ENCODE results near the gene MAB21L2.

MAB21L2 gene

DNA sequence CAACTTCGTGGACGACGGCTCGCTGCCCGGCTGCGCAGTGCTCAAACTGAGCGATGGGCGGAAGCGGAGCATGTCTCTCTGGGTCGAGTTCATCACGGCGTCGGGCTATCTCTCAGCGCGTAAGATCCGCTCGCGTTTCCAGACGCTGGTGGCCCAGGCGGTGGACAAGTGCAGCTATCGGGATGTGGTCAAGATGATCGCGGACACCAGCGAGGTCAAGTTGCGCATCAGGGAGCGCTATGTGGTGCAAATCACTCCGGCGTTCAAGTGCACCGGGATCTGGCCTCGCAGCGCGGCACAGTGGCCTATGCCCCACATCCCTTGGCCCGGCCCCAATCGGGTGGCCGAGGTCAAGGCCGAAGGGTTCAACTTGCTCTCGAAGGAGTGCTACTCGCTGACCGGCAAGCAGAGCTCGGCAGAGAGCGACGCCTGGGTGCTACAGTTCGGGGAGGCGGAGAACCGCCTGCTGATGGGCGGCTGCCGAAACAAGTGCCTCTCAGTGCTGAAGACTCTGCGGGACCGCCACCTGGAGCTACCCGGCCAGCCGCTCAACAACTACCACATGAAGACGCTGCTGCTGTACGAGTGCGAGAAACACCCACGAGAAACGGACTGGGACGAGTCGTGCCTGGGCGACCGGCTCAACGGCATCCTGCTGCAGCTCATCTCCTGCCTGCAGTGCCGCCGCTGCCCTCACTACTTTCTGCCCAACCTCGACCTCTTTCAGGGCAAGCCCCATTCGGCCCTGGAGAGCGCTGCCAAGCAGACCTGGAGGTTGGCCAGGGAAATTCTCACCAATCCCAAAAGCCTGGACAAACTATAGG is 1.5 kb downstream of the MAB21L2 start:
- Mint-ChIP-seq H3K4me1 (no peaks in the 10 kb centered on the region), H3K36me3 (peaks cover 46% of the 10 kb centered on the region), H3K9me3 (peaks cover 10% of the 10 kb centered on the region), H3K27ac (no peak overlapping the region), H3K27me3 (no peaks in the 10 kb centered on the region), H3K4me3 (no peak overlapping the region)
- CTCF ChIA-PET = no interaction called here
- DNase-seq = no peak

DNA sequence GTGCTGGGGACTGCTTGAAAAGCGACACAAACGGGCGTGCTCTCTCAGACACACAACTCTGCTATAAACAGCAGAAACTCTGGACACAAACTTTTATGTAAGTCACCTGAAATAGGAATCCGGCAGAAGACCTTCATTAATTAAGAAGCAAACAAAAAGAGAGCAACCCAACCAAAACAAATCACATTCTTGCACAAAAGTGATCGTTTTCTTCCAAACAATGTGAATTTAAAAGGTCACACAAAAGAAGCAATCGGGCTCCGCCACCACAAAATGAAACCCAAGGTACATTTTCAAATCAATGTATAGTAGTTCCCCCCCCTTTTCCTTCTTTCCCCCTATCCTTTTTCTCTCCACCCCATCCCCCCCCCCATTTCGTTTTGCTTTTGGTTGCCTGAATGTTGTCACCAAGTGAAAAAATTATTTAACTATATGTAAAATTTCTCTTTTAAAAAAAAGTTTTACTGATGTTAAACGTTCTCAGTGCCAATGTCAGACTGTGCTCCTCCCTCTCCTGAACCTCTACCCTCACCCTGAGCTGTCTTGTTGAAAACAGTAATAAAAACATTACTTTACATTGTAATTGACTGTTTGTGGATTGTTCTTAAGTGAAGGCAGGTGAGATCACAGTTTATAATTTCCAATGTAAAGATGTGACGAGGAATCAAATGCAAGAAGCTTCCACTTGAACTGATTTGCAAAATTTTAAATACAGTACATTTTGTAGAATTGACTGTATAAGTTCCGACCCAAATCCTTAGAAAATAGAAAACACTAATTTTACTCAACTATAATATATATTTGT is 2.4 kb downstream of the MAB21L2 start:
- H3K4me3 Mint-ChIP-seq = no peak overlapping the region
- peaks cover 42% of the 10 kb centered on the region for H3K36me3 Mint-ChIP-seq
- H3K9me3 Mint-ChIP-seq = peaks cover 10% of the 10 kb centered on the region
- H3K27me3 Mint-ChIP-seq = no peaks in the 10 kb centered on the region
- no peak for DNase-seq
- H3K4me1 Mint-ChIP-seq = no peaks in the 10 kb centered on the region
- CTCF ChIA-PET = no interaction called here
- no peak overlapping the region for H3K27ac Mint-ChIP-seq

DNA sequence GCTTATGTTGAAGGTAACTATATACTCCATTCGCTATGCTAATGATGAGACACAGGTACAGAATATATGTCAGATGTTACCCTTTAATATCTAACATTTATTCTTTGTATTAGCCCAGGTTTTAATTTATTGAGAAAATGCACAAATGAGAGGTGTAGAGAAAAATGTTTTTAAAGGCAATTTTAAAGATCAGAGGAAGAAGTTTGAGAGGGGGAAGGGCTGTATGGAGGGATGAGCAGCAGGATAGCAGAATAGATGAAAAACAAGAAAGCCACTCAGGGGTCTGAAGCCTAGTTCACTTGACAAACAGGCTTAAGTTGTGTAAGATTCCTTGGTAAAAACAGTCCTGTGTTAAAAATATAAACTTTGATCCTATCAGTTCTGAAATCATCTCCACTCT is 3.7 kb downstream of the MAB21L2 start:
- no peak for DNase-seq
- Mint-ChIP-seq H3K27me3 (no peaks in the 10 kb centered on the region), H3K4me3 (no peak overlapping the region), H3K9me3 (peaks cover 7% of the 10 kb centered on the region), H3K4me1 (no peaks in the 10 kb centered on the region), H3K36me3 (peaks cover 33% of the 10 kb centered on the region), H3K27ac (no peak overlapping the region)
- CTCF ChIA-PET = no interaction called here

DNA sequence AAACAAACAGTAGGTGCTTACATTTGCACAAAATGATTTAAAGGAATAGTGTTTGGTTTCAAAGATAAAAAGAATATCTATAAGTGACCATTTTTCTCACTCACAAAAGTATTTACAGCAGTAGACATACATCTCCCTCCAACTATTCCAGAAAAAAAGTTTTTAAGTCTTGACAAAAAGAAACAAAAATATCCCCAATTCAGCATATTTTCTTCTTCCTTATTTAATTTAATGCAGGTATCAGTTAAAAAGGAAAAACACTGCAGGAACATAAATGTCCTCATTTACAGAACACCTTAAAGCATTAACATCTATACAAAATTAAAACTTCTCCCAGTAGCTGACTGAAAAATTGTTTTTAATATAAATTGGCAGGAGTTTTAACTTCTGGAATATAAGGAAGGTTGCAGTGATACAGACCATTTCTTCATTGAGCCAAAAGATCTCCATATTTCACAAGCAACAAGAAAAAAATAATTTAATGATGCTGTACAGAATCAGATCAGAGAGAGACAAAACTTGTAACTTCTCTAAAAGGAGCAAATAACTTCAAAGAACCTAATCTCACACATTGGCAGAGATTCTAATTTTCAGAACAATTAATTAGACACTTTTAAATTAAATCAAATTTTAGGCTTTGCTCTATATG is 4.3 kb downstream of the MAB21L2 start:
- Mint-ChIP-seq H3K27ac (no peak overlapping the region), H3K4me1 (no peaks in the 10 kb centered on the region), H3K9me3 (peaks cover 7% of the 10 kb centered on the region), H3K27me3 (no peaks in the 10 kb centered on the region), H3K4me3 (no peak overlapping the region), H3K36me3 (peaks cover 32% of the 10 kb centered on the region)
- CTCF ChIA-PET = no interaction called here
- DNase-seq = no peak

DNA sequence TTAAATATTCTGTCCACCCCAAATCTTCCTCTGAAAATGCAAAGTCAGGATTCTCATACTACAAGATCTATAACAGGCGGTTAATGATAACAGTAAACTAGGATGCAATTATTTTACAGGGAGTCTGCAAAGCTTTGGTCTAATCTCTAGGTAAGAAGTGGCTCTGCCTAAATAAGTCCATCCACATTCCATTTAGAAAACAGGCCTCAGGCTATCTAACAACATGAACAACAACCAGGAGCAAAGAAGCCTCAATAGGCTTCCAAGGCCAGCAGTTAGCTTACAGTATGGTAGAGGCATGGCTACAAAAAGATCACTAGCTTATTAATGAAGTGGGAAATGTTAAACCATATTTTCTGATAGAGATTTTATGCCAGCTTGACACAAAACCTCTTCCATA is 6.4 kb downstream of the MAB21L2 start:
- Mint-ChIP-seq H3K36me3 (peaks cover 16% of the 10 kb centered on the region), H3K4me3 (no peak overlapping the region), H3K27me3 (no peaks in the 10 kb centered on the region), H3K4me1 (peaks cover 2% of the 10 kb centered on the region), H3K9me3 (no peaks in the 10 kb centered on the region), H3K27ac (no peak overlapping the region)
- DNase-seq = no peak
- CTCF ChIA-PET = no interaction called here

DNA sequence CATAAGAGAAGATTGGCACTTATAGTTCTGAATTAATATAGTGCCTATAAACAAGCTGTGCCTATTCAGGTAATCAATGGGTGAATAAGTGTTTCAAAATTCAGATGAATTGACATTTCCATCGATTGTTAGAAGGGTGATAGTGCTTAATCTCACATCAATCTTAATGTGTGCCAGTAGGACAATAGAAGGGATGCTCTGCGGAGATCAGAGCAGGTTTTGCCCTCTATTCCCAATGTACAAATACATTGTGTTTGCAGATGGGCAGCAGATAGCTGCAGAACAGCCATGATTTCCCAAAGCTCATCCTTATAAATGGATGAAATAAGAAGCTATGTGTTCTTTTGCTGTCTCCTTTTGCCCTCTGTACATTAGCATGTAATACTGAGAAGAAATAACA is 7.2 kb downstream of the MAB21L2 start:
- no peaks in the 10 kb centered on the region for H3K27me3 Mint-ChIP-seq
- H3K4me3 Mint-ChIP-seq = no peak overlapping the region
- DNase-seq = no peak
- CTCF ChIA-PET = no interaction called here
- peaks cover 2% of the 10 kb centered on the region for H3K4me1 Mint-ChIP-seq
- no peak overlapping the region for H3K27ac Mint-ChIP-seq
- peaks cover 7% of the 10 kb centered on the region for H3K36me3 Mint-ChIP-seq
- H3K9me3 Mint-ChIP-seq = no peaks in the 10 kb centered on the region

DNA sequence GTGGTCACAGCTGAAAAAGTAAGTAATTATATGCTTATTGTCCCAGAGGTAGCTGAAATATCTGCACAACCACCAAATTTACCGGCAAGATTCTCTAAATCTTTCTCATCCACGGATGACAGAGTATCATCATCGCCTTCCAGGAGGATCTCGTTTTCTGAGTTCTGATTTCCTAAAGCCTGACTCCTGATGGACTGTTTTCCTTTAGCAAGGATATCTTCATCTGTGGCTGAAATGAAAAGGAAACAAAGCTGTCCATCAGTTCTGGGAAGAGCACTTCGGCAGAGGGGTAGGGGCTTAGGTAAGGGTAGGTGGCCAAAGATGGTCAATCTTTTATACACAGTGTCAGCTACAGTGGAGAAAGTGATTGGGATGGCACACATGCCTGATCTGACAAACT is 8.7 kb downstream of the MAB21L2 start:
- CTCF ChIA-PET = no interaction called here
- no peak overlapping the region for H3K27ac Mint-ChIP-seq
- H3K4me3 Mint-ChIP-seq = no peak overlapping the region
- no peaks in the 10 kb centered on the region for H3K9me3 Mint-ChIP-seq
- H3K4me1 Mint-ChIP-seq = peaks cover 2% of the 10 kb centered on the region
- no peak for DNase-seq
- peaks cover 4% of the 10 kb centered on the region for H3K36me3 Mint-ChIP-seq
- no peaks in the 10 kb centered on the region for H3K27me3 Mint-ChIP-seq

DNA sequence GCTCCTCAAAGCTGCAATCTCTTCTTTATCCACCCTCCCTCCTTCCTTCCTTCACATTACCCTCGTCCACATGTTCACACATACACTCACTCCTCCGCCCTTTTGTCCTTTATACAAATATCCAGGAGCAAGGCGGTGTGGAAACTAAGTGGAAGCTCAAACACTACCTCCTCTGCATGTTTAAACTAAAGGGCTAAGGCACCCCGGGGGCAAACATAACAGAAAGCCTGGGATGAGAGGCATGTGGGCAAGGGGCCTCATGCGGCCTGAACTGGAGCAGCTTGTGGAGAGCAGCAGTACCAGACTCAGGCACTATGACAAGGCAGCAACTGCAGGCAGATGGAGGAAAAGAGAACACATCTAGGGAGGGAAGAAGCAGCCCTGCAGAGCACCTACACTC is 9.5 kb downstream of the MAB21L2 start:
- peaks cover 2% of the 10 kb centered on the region for H3K4me1 Mint-ChIP-seq
- no peaks in the 10 kb centered on the region for H3K9me3 Mint-ChIP-seq
- DNase-seq = no peak
- H3K27ac Mint-ChIP-seq = no peak overlapping the region
- H3K4me3 Mint-ChIP-seq = no peak overlapping the region
- CTCF ChIA-PET = no interaction called here
- H3K36me3 Mint-ChIP-seq = peaks cover 3% of the 10 kb centered on the region
- no peaks in the 10 kb centered on the region for H3K27me3 Mint-ChIP-seq

DNA sequence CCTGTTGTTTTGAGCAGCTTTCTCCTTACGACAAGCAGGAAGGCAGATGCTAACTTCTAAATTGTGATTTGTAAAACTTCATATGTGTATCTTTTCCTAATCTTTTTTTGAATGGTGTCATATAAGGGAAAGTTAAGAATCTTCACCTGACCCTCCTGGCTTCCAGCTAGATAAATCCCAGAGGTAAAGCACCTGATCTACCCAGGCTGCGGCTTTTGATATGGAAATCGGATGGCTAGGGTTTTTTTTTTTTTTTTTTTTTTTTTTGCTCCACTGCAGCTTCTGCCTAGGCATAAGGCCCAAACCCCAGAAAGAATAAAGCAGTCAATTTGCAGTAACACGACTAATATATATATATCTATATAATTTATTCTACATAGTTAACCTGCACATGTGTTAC is 10.0 kb downstream of the MAB21L2 start:
- peaks cover 3% of the 10 kb centered on the region for H3K36me3 Mint-ChIP-seq
- H3K4me1 Mint-ChIP-seq = peaks cover 2% of the 10 kb centered on the region
- CTCF ChIA-PET = no interaction called here
- H3K27ac Mint-ChIP-seq = no peak overlapping the region
- no peak for DNase-seq
- no peaks in the 10 kb centered on the region for H3K27me3 Mint-ChIP-seq
- H3K9me3 Mint-ChIP-seq = no peaks in the 10 kb centered on the region
- H3K4me3 Mint-ChIP-seq = no peak overlapping the region

DNA sequence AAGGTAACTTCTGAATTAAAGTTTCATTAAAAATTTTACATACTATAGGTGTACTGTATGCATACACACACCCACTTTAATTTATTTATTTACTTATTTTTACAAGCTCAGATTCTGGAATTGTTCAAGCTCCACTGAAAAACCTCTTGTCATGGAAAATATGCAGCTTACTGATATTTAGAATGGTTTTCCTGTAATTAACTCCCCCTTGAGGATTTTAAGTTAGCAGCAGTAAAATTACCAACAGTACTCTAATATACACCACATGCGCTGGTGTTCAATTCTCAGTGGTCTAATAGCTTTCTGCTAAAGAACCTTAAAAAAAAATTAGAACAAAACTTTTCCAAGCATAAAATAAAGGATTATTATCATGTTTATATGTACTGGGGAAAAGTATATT is 12.0 kb downstream of the MAB21L2 start:
- DNase-seq = no peak
- Mint-ChIP-seq H3K4me1 (peaks cover 2% of the 10 kb centered on the region), H3K36me3 (peaks cover 8% of the 10 kb centered on the region), H3K4me3 (no peak overlapping the region), H3K9me3 (no peaks in the 10 kb centered on the region), H3K27ac (no peak overlapping the region), H3K27me3 (no peaks in the 10 kb centered on the region)
- CTCF ChIA-PET = no interaction called here

DNA sequence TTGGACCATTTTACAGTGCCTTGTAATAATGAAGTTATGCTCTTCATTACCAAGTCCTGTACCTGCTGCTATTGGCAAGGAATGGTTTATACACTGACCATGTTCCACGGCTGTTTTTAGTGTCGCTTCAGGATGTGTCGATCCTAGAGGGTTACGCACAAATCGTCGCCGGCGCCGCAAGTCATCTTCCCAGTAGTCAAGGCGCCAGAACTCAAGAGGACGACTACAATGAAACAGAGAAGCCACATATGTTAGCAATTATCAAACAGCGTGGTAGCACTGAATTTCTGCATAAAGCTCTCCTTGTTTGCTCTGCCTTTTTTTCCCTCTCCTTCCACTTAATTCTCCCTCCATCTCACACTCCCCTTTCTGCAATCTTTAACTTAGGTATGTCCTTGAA is 17.0 kb downstream of the MAB21L2 start:
- DNase-seq = no peak
- Mint-ChIP-seq H3K27me3 (no peaks in the 10 kb centered on the region), H3K36me3 (peaks cover 10% of the 10 kb centered on the region), H3K4me3 (no peak overlapping the region), H3K4me1 (no peaks in the 10 kb centered on the region), H3K27ac (no peak overlapping the region), H3K9me3 (no peaks in the 10 kb centered on the region)
- CTCF ChIA-PET = no interaction called here

DNA sequence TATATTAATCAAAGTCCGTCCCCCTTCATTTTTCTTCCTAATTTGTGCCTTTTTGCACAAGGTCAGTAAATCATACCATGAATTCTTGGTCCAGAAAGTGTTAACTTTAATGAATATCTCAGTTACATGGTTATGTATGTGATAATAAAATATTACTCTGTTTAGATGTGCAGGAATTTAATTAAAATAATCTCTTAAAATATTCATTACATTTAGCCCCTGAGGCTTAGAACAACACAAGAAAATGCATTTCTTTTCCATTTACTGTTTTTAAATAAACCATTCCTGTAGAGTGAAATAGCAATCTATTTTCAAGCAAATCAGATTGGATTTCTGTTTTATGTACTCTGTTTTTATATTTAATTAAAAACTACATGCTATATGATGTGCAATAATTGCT is 17.6 kb downstream of the MAB21L2 start:
- Mint-ChIP-seq H3K4me1 (no peaks in the 10 kb centered on the region), H3K9me3 (no peaks in the 10 kb centered on the region), H3K27me3 (no peaks in the 10 kb centered on the region), H3K27ac (no peak overlapping the region), H3K36me3 (peaks cover 10% of the 10 kb centered on the region), H3K4me3 (no peak overlapping the region)
- no peak for DNase-seq
- CTCF ChIA-PET = no interaction called here

DNA sequence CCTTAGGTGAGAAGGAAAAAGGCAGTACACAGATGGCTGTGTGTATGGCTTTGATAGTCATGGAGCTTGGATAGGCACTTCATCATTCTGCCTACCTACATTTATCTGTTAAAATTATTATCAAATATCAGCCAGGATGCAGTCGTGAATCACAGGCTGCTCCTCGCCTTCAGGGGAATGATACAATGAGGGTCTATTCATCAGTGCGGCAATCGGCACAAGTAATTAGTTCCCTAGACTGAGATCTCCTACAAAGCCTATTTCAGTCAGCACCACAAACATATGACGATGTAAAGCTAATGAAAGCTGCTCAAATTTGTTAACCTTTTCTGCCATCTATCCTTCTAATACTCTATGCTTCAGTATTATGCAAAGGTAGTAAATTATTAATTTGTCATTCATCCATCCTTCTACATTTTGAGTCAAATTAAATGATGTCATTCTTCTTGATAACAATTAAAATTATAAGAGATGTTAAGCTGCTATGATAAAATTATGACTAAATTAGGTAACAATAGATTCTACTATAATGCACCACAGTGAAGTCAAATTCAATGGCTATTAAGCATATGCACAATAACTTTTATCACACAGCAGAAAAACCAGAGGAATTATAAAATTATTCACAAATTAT is 19.0 kb downstream of the MAB21L2 start:
- Mint-ChIP-seq H3K4me3 (no peak overlapping the region), H3K36me3 (peaks cover 10% of the 10 kb centered on the region), H3K27me3 (no peaks in the 10 kb centered on the region), H3K9me3 (no peaks in the 10 kb centered on the region), H3K27ac (no peak overlapping the region), H3K4me1 (no peaks in the 10 kb centered on the region)
- CTCF ChIA-PET = no interaction called here
- DNase-seq = no peak

DNA sequence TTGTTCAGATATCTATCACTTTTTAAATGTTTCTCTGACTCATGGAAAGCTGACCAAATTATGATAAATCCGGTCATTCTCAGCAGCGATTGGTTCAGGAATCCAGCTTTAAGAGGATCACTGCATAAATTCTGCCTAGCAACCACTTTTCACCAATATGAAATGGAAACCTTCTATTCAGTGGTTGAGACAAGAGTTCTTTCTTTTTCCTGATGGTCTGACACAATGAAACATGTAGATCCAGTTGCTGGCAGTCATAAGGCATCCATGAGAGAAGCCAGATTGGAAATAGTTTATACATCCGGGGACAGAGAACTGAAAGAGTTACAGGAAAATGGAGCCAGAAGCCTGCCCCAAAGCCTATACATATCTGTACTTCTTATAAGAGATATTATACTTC is 27.2 kb downstream of the MAB21L2 start:
- CTCF ChIA-PET = no interaction called here
- no peak overlapping the region for H3K27ac Mint-ChIP-seq
- no peak overlapping the region for H3K4me3 Mint-ChIP-seq
- no peaks in the 10 kb centered on the region for H3K36me3 Mint-ChIP-seq
- DNase-seq = no peak
- no peaks in the 10 kb centered on the region for H3K9me3 Mint-ChIP-seq
- H3K4me1 Mint-ChIP-seq = no peaks in the 10 kb centered on the region
- no peaks in the 10 kb centered on the region for H3K27me3 Mint-ChIP-seq

Measured in activated naive CD4-positive, alpha-beta T cell treated with anti-CD3 and anti-CD28 coated beads, Interleukin-2, amount 10 ng/mL, durations not matched to agents 7 days and 5 days (primary cell).